Retinal pigment epithelial cell (primary cell): ENCODE data around the gene RPTOR.

Source experiments
- DNase-seq: peaks from one replicate; pipeline ENCODE4 v3.0.0-alpha.2; 2010; ENCODE audit warnings: low read depth
- H3K4me3 ChIP-seq: 2 replicates; pipeline ENCODE4 v1.5.1; 2011; ENCODE audit warnings: mild to moderate bottlenecking, low read length, control low read depth, moderate library complexity
- TF ChIP-seq, protein P1 (sequence below): conservative IDR thresholded peaks from 2 replicates; pipeline ENCODE4 v1.5.1; 2011; ENCODE audit warnings: low read depth, low read length, control low read depth, inconsistent platforms

Gene RPTOR

GRCh38 chr17:80969674-80970043, 425.0 kb downstream of the RPTOR start:
- H3K4me3 ChIP-seq: no peak overlapping the region
- DNase-seq: no peak
- TF ChIP-seq, protein P1, sequence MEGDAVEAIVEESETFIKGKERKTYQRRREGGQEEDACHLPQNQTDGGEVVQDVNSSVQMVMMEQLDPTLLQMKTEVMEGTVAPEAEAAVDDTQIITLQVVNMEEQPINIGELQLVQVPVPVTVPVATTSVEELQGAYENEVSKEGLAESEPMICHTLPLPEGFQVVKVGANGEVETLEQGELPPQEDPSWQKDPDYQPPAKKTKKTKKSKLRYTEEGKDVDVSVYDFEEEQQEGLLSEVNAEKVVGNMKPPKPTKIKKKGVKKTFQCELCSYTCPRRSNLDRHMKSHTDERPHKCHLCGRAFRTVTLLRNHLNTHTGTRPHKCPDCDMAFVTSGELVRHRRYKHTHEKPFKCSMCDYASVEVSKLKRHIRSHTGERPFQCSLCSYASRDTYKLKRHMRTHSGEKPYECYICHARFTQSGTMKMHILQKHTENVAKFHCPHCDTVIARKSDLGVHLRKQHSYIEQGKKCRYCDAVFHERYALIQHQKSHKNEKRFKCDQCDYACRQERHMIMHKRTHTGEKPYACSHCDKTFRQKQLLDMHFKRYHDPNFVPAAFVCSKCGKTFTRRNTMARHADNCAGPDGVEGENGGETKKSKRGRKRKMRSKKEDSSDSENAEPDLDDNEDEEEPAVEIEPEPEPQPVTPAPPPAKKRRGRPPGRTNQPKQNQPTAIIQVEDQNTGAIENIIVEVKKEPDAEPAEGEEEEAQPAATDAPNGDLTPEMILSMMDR: no peak

DNA sequence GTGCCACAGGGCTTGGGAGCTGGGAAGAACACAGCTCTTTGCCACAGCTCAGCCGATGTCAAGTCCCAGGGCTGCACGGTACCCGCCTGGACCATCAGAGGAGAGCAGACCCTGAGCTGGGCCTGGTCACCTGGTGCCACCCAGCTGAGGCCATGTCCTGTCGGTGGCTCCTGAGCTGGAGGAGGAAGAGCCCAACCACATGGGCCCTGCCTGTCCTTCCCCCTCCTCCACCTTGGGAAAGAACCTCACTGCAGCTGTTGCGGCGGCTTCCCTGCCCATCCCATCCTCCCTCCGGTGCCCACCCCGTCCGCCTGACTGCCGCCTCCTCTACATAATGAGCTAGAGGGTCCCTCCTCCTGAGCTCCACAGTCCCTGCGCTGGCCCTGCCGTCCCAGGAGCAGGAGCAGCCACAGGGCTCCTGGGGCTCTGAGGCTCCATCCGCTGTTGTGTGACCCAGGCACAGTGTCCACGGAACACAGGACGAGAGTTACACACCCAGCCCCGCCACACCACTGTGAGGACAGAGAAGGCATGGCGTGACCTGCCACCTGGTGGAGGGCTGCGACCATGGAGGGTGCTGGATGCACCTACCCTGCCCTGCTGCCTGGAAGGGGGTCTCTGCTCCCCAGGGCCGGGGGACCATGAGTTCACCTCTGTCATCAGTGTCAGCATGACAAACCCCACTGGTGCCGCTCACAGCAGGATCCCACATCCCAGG, 425.6 kb downstream of the RPTOR start:
- TF ChIP-seq, protein P1: peak; percentile 64
- no peak overlapping the region for H3K4me3 ChIP-seq
- DNase-seq: no peak

- TF ChIP-seq, protein P1: no peak
- no peak overlapping the region for H3K4me3 ChIP-seq
- no peak for DNase-seq
Observed at GRCh38 chr17:80970762-80971703, 426.4 kb downstream of the RPTOR start.

GRCh38 chr17:80971704-80972304, 427.2 kb downstream of the RPTOR start:
- no peak overlapping the region for H3K4me3 ChIP-seq
- DNase-seq: no peak
- TF ChIP-seq, protein P1: no peak

GRCh38 chr17:80976701-80977100, 432.1 kb downstream of the RPTOR start:
- TF ChIP-seq, protein P1: no peak
- DNase-seq: no peak

DNA sequence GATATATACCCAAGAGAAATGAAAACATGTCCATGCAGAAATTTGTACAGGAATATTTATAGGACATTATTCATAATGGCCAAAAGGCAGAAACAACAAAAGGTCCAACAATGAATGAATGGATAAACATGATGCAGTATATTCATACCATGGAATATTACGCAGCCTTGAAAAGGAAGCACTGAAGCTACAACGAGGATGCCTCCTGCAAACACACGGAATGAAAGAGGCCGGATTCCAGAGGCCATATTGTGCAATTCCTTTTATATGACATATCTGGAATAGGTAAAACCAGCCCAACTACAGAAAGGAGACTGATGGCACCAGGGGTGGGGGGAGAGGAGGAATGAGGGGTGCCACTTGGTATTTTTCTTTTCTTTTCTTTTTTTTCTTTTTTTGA, 432.5 kb downstream of the RPTOR start:
- DNase-seq: no peak
- TF ChIP-seq, protein P1: no peak
- H3K4me3 ChIP-seq: no peak overlapping the region

More at GRCh38 chr17:80976701-80977100, 432.1 kb downstream of the RPTOR start:
- no peak overlapping the region for H3K4me3 ChIP-seq
